ENCODE data around the gene SPATS2L.

DNA sequence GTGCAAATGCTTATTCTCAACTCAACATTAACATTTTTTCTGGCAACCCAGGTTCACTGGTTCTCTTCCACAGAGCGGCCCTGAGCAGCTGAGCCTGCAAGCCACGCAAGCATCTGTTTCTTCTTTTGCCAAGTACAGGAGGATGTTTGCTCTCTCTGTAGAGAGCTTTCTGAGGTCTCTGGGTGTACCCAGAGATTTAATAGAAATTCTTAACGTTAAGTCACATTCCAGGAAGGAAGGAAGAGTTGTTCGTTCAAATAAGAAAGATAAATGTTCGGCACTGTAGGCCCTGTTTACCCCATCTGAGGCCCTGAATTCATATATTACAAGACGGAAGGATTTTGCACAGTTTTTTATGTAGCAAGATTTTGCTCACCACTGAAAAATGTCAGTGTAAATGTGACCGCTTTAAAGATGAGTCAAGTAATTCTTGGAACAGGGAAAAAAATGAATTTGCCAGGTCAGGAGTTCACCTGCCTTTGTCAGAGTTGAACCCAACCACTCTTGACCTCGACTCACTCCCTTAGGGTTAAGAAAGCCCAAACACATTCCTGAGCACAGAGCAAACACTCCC, 173.3 kb downstream of the SPATS2L start:
- TF ChIP-seq, protein P1, sequence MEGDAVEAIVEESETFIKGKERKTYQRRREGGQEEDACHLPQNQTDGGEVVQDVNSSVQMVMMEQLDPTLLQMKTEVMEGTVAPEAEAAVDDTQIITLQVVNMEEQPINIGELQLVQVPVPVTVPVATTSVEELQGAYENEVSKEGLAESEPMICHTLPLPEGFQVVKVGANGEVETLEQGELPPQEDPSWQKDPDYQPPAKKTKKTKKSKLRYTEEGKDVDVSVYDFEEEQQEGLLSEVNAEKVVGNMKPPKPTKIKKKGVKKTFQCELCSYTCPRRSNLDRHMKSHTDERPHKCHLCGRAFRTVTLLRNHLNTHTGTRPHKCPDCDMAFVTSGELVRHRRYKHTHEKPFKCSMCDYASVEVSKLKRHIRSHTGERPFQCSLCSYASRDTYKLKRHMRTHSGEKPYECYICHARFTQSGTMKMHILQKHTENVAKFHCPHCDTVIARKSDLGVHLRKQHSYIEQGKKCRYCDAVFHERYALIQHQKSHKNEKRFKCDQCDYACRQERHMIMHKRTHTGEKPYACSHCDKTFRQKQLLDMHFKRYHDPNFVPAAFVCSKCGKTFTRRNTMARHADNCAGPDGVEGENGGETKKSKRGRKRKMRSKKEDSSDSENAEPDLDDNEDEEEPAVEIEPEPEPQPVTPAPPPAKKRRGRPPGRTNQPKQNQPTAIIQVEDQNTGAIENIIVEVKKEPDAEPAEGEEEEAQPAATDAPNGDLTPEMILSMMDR (IDR thresholded peaks at IDR 0.05; ENCODE audit: poor library complexity), result no peak
- no peak for TF ChIP-seq EZH2phosphoT487 (IDR thresholded peaks at IDR 0.05; ENCODE audit: low read depth, severe bottlenecking, unreplicated experiment)
